Measurements from ENCODE around the gene PEAR1.

PEAR1 gene, protein sequence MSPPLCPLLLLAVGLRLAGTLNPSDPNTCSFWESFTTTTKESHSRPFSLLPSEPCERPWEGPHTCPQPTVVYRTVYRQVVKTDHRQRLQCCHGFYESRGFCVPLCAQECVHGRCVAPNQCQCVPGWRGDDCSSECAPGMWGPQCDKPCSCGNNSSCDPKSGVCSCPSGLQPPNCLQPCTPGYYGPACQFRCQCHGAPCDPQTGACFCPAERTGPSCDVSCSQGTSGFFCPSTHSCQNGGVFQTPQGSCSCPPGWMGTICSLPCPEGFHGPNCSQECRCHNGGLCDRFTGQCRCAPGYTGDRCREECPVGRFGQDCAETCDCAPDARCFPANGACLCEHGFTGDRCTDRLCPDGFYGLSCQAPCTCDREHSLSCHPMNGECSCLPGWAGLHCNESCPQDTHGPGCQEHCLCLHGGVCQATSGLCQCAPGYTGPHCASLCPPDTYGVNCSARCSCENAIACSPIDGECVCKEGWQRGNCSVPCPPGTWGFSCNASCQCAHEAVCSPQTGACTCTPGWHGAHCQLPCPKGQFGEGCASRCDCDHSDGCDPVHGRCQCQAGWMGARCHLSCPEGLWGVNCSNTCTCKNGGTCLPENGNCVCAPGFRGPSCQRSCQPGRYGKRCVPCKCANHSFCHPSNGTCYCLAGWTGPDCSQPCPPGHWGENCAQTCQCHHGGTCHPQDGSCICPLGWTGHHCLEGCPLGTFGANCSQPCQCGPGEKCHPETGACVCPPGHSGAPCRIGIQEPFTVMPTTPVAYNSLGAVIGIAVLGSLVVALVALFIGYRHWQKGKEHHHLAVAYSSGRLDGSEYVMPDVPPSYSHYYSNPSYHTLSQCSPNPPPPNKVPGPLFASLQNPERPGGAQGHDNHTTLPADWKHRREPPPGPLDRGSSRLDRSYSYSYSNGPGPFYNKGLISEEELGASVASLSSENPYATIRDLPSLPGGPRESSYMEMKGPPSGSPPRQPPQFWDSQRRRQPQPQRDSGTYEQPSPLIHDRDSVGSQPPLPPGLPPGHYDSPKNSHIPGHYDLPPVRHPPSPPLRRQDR

DNA sequence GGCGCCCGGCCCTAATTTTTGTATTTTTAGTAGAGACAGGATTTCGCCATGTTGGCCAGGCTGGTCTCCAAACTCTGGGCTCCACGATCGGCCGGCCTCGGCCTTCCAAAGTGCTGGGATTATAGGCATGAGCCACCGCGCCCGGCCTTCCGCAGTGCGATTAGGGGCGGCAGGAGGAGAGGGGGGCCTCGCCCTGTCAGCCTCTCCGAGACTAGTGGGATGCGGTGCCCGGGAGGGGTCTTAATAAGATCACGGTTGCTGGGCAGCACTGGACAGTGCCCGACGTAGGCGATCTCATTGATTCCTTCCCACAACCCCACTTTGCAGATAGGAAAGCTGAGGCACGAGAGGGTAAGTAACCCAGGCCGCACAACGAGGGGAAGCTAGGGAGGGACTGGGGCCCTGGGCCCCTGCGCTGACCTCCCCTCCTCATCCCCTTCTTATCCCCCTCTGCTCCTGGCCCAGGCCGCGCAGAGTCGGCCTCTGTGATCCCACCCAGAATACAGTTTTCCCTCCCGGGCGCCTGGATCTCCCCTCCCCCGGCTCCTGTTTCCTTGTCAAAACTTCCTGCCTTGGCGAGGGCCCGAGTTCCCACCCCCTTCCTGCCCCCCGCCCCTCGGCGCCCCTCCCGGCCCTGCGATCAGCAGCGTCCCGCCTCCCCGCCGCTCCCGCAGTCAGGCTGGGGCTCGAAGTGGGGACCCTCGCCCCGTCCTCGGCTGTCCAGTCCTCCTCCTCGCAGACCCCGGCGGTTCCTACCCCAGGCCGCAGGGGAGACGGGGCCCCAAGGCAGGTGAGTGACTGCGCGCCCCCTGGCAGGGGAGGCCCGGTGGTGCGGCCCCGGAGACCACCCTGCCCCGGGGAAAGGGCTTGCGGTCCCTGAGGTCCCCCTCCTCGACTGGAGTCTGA lies at the start of gene PEAR1:
Gene PEAR1, plus strand, starts transcription at position 671 of the 906 bp plus-strand sequence. CDS start 10,209 bp downstream, outside the sequence.
- in situ Hi-C loops (cut with HindIII; ENCODE audit: low sequenced_read_pairs) = no loop called here

DNA sequence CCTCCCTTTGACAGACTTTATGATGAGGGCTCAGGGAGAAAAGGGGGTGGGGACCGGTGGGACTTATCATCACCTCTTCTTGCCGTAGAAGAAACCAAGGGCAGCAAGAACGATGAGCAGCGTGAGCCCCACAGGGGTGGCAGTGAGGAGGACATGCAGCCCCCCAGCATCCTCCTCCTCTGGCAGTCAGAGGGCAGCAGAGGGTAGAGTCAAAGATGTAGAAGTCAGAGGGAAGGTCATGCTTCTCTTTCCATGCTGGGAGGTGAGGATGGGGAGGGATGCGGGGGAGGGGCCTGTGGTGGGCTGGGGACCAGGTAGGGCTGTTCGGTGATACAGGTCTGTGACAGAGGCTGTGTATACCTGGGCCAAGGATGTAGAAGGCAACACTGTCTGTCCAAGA lies 49.4 kb upstream of the PEAR1 start:
- in situ Hi-C loops (cut with HindIII; ENCODE audit: low sequenced_read_pairs) = loop anchor here (10.0 kb wide), 1 partner anchor 49 kb away; no protein-coding TSS in a partner anchor

DNA sequence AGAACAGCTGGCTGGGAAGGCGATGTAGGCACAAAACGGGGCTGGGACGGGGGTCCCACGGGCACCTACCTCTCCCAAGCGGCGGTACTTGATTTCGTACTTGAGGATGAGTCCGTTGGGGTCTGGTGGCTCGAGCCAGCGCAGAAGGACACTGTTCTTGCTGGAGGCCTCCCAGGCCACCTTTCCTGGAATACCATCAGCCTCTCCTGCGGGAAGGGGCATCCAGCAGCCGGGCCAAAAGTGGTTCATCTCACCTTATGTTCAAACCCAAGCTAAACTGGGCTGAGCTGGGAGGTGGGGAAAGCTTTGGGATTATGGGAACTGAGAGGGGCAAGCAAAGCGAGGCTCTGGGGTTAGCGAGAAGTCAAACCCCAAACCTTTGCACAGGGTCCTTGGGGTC lies 48.9 kb upstream of the PEAR1 start:
- in situ Hi-C loops (cut with HindIII; ENCODE audit: low sequenced_read_pairs) = loop anchor here (10.0 kb wide), 1 partner anchor 50 kb away; no protein-coding TSS in a partner anchor

DNA sequence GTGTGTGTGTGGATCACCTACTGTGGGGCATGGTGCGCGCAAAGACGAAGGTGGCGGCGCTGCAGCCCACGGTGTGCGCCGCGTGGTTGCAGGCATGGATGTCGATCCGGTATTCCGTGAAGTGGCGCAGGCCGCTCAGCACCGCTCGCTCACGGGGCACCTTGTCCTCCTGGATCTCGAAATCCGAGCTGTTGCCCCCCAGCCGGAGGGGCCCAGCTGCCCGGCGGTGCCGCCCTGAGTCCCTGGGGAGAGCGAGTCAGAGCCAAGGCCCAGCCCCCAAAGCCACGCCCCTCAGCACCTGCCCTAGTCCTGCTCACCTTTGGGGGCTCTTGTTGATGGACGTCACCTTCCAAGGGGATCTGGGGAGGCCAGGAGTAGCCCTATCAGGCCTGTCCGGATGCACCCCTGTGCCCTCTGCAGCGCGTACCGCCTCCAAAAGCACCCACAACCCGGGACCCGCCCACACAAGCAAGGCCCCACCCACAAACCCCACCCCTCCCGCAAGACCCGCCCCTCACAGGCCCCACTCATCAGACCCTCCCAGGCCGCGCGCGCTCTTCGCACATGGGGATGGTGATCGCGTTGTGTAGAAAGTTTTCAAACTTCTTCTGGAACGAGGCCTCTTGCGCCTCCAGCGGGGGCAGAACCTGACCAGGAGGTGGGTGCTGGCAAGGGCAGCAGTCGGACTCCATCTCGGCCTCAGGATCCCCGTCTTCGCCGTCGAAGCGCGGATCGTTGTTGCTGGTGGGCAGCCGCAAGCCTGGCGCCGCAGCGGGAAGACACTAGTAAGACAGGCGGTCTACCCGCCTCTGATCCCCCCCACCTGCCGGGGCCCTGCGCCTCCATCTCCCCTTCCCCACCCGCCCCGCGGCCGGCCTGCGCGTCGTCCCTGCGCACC lies 48.2 kb upstream of the PEAR1 start:
- in situ Hi-C loops (cut with HindIII; ENCODE audit: low sequenced_read_pairs) = loop anchor here (10.0 kb wide), 1 partner anchor 51 kb away; no protein-coding TSS in a partner anchor

DNA sequence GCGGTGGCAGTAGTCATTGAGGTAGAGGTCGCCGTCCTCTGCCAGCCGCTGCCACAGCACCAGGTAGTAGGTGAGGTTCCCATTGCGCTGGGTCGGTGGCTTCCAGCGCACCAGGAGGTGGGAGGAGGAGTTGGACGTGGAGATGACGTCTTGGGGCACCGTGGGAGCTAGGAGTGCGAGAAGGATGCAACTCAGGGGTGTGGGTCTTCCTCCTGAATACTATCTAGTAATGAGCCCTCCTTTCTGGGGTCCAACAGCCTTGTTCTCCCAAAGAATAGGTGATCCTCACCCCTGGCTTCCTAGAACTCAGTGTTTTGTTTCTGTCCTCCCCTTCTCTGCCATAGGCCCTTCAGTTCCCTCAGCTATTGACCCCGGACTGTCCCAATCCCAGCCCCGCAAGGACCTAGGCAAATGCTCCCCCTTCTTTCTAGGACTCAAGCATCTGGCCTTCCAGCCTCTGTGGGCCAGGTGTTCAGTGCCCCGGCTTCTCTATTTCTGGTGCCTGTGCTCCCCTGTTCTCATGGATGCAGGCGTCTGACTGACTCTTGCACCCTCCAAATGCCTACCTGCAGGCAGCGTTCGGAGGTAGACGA lies 47.5 kb upstream of the PEAR1 start:
- in situ Hi-C loops (cut with HindIII; ENCODE audit: low sequenced_read_pairs) = loop anchor here (10.0 kb wide), 1 partner anchor 51 kb away; no protein-coding TSS in a partner anchor

DNA sequence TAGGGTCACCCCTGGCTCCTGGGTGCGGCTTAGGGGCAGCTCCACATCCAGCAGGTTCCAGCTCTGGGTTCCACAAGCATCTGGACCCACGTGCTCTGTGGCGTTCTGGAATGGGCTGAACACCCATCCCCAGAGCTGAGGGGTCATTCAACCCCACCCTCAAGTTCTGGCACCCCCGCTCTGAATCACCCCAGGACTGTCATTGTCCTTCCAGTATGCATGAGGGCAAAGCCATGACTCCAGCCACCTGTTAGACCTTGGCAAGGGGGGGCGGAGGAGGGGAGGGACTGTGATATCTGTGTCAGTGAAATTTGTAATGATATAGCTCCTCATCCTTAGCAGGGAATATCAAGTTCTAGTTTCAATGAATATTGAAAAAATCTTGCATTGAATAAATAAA lies 46.9 kb upstream of the PEAR1 start:
- in situ Hi-C loops (cut with HindIII; ENCODE audit: low sequenced_read_pairs) = loop anchor here (10.0 kb wide), 1 partner anchor 52 kb away; no protein-coding TSS in a partner anchor

DNA sequence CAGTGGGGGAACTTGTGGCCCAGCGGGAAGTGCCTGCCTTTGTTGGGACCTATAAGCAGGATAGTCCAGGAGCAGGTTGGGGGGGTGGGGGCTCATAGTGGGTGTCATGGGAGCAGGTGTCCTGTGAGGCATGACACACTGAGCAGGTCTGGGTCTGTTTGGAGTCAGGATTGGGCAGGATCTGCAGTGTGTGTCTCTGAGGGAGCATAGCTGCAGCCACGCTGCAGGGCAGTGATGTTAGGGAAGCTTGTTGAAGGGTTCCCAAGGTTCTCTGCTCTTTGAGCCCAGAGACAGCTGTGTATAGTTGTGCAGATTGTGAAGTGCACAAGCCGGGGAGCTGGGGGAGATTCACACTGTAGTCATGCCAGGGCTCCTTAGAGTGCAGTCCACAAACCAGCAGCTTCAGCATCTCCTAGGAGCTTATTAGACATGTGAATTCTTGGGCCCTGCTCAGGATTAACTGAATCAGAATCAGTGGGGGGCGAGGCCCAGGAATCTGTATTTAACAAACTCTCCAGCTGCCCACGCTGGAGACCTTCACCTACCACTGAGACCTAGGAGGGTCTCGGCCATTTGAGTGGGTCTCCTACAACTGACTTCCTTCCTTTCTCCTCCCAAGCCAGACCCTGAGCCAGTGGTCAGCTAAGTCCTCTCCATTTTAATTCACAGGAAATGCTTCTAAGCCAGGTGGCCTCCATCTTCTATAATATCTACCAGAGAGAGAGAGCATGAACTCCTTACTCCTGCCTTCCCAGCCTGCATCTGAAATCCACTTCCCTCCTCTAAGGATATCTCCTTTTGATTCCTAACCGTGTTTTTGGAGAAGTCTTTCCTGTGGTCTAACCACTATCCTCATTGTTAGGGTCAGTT lies 45.7 kb upstream of the PEAR1 start:
- in situ Hi-C loops (cut with HindIII; ENCODE audit: low sequenced_read_pairs) = loop anchor here (10.0 kb wide), 1 partner anchor 53 kb away; no protein-coding TSS in a partner anchor

DNA sequence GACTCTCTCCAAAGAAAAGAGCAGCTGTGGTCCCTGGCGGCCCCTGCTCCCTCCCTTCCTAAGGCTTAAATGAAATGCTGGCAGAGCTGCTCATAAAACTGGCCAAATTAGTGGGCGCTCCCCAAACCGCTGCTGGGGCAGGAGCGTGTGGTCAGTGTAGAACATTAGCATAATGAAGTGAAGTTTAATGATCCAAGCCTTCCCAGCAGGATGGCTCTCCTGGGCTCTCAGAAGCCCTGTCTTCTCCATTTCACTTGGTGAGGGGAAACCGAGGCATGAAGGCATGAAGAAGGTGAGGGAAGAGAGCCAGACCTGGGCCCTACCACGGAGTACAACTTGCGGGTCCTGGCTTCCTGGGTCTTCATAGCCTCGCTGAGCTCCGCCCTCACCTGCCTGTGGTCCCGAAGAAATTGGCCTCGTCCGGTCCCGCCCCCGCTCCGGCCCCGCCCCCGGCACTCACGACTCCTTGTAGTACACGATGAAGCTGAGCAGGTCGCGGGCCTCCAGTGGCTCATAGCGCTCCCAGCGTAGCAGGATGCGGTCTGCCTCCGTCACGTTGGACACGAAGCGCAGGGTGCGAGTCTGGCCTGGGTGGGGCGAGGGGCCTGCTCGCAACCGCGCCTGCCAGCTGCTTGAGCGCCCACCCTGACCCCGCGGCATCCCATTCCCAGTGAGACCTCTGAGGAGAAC lies 44.9 kb upstream of the PEAR1 start:
- in situ Hi-C loops (cut with HindIII; ENCODE audit: low sequenced_read_pairs) = loop anchor here (10.0 kb wide), 1 partner anchor 54 kb away; no protein-coding TSS in a partner anchor

DNA sequence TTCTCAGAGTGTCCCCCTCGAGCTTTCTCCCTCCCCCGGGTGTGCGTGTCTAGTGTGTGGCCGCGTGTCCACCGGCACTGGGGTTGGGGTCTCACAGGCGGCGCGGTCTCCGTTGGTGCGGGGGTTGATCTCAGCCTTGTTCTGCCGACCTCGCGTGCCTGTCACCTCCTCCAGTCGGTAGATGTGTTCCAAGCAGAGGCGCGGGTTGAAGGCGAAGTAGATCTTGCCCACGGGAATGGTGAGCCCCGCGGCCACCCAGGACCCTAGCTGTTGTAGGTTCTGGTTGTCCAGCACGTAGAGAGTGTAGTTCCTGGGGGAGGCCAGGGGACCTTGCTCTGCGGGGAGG lies 44.4 kb upstream of the PEAR1 start:
- in situ Hi-C loops (cut with HindIII; ENCODE audit: low sequenced_read_pairs) = loop anchor here (10.0 kb wide), 1 partner anchor 54 kb away; no protein-coding TSS in a partner anchor

DNA sequence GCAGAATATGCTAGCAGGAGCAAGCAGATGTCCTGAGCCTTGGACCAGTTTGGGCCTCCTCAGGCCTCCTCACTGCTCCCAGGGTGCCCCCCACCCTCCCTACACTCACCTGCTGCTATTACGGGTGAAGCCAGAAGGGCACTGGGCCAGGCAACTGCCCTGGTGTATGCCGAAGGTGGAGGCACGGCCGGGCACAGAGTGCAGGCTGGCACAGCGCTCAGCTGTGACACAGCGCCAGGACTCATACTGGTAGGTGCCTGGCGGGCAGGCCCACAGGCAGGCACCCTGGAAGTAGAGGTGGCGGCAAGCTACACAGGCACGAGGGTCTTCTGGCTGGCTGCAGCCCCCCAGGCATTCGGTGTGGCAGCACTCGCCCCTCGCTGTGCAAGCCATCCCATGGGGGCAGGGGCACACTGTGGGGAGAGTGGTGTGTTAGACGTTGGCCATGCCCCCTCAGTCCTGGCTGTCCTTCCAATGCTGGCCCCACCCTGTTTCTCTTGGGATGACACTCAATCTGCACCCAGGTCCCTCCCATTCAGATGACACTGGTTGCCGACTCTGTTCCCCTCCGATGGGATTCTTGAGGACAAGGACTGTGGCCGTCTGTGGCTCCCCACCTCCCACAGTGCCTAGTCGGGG lies 41.6 kb upstream of the PEAR1 start:
- in situ Hi-C loops (cut with HindIII; ENCODE audit: low sequenced_read_pairs) = no loop called here

DNA sequence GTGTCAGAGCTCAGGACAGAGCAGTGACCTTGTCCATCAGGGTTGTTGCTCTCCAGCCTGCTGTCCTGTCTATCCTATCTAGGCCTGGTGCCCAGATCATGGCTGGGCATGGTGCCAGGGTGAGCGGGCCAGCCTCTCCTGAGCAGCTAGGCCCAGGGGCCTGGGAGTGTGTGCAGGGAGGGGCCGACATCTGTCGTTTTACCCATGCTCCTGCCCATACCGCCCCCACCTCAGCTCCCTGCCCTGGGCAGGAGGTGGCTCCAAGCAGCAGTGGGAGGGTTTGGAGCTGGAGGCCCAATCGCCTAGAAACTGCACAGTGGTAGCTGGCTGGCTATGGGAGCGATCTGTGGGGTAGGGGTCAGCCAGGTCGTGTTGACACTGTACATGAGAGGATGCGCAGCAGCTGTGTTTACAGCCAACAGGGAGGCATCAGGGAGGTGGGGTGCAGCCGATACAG lies 41.1 kb upstream of the PEAR1 start:
- in situ Hi-C loops (cut with HindIII; ENCODE audit: low sequenced_read_pairs) = no loop called here

DNA sequence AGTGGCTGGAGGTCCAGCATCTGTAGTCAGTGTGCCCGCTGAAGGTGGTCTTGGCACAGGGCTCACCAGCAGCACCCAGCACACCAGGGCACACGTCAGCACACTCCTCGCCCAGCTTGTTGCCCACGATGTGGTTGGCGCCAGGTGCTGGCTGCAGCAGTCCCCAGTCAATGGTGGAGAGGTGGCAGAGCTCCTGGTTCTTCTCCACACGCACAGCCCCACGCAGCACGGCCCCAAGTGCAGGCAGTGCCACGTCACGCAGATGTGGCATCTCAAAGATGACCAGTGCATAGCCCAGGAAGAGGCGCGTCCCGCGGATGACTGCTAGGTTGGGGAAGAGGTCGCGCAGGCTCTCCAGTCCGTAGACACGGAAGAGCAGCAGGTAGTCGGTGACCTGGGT lies 39.8 kb upstream of the PEAR1 start:
- in situ Hi-C loops (cut with HindIII; ENCODE audit: low sequenced_read_pairs) = no loop called here

DNA sequence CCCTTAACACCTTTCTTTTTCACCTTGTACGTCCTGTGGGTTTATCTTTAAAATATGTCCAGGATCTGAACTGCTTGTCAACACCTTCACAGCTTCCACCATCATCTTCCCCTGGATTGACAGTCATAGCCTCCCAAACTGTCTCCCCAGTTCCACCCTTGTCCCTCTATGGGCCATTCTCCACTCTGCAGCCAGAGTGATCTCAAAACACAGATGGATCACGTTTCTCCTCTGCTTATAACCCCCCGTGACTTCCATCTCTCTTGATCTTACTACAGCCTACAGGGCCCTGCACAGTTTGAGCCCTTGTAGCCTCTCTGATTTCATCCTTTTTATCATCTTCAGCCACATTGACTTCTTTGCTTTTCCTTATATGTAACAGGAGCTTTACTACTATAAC lies 38.9 kb upstream of the PEAR1 start:
- in situ Hi-C loops (cut with HindIII; ENCODE audit: low sequenced_read_pairs) = no loop called here

DNA sequence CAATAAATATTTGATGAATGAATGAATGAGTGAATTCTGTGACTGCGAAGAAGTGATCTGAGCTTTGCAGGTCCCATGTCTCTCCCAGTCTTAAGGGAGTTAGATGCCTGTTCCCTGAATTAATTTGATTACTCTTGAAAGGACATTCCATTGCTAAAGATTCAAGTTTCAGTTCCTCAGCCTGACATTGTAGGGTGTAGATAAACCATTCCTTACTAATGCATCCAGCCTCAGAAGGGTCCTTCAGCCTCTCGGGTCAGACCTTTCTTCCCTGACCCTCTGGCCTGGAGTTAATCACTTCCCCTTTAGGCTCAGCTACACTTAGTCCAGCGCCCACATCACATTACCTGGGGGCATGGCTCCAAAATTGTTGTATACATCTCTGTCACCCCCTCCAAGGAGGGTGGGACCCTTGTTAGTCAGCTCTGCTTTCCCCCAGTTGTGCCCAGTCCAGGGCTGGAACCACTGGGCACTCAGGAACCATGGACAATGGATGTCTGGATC lies 37.2 kb upstream of the PEAR1 start:
- in situ Hi-C loops (cut with HindIII; ENCODE audit: low sequenced_read_pairs) = no loop called here

DNA sequence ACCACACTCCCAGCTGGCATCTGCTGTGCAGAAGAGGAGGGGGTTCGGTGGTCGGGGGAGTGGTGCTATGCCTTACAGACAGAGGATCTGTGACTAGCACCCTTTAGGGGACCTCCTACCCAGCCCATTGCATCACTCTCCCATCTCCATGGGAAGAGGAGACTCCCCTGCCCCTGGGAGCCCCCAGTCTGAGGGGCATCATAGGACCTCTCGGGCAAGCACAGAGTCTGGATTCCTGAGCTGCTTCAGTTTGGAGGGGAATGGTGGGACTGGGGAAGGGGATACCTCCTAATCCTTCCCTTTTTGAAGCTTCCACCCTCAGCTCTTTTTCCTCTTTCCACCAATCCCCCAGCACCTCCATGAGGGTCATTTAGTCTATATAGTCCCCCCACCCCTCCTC lies 36.0 kb upstream of the PEAR1 start:
- in situ Hi-C loops (cut with HindIII; ENCODE audit: low sequenced_read_pairs) = no loop called here

DNA sequence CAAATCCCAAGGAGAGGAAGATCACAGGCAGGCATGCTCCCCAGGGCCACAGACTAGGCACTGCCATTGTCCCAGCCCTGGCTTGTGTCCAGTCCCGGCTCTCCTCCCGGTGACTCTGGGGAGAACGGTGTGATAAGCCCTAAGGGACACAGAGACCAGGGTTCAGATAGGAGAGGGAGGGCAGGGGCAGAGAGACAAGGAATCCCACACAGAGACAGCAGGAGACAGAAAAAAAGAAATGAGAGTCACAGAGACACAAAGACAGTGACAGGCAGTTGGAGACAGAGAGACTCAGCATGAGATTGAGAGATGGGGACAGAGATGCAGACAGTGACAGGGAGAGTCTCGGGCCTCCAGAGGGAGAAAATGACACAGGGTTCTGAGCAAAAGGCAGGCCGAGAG lies 35.0 kb upstream of the PEAR1 start:
- in situ Hi-C loops (cut with HindIII; ENCODE audit: low sequenced_read_pairs) = no loop called here
